ENCODE data around the gene ARID4B.

GRCh38 chr1:235297579-235297978 lies 30.4 kb downstream of the ARID4B start:
- TF ChIP-seq CTCF (IDR thresholded peaks at IDR 0.05) (no peak), EP300 (IDR thresholded peaks at IDR 0.05) (no peak)
